GM18517 (cell line): Measurements from ENCODE around the gene COX19.
"Not testable (repeated sequence)": the region's sequence is repeated elsewhere in the genome, so short reads cannot be mapped to it uniquely, and the experiment has no call there.

Experiments used
- ATAC-seq: cut with Tn5 transposase; IDR thresholded peaks from one replicate; pipeline ENCODE4 v1.9.1; 2021; ENCODE audit warnings: mild to moderate bottlenecking, moderate library complexity; ENCODE audit not compliant: unreplicated experiment

Gene COX19

DNA sequence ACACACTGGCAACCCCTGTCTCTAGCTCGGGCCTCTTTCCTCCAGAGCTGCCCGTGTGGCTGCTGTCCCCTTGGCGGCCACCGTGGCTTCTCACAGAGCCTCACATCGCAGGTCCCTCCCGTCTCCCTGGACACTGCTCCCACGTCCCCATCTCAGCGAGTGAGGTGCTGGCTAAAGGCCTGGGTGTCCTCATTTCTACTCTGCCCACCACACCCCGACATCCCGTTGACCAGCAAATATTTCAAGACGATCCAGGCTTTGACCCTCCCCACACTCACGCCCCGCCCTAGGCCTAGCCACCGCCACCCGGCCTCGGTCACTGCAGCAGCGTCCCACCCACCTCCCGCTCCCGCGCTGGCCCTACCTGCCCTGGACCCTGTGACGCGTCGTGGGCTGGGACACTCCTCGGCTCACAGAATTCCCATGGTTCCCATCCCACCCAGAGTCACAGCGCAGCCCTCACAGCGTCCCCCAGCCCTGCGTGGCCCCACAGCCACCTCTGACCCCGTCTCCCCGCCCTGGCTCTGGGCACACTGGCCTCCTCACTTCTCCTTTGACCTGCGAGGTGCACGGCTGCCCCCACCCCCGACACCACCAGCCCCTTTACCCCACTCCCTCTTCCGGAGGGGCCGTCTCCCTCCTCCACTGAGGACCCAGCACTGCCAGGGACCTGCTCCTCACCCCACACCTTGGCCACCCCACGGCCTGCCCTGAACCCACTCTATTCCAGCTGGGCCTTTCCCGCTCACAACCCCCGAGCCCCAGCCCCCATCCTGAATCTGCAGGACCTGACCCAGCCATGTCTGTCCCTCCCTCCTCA, 27.7 kb downstream of the COX19 start:
- no peak for ATAC-seq

- ATAC-seq: no peak
Measured at GRCh38 chr7:946256-946996, 28.9 kb downstream of the COX19 start.

DNA sequence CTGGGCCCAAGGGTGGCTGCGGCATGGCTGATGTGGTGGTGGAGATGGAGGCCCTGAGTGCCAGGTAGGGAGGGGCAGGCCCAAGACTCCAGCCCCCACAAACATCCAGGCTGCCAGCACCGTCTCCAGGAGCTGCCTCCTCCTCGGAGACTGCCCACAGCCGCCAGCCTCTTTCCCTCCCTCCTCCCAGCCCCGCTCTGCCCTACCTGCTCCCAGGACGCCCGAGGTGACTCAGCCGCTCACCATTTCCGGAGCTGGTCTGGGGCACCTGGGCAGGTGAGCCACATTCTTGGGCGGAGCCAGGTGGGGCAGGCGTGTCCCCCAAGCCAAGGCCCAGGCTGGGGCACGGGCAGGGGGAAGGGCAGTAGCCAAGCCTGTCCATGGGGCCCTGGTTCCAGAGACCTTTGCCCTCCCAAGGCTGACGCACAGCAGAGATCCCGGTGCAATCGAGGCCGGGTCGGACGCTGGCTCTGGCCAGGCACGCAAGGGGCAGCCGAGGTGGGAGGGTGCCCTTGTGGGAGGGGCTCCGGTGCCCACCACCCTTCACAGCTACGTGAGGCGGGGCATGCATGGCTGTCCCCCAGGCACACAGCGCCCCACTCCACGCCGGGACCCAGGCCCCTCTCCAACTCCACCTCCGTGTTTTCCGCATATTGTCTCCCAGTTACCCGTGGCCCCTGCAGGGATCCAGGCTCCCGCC, 29.6 kb downstream of the COX19 start:
- ATAC-seq: no peak

DNA sequence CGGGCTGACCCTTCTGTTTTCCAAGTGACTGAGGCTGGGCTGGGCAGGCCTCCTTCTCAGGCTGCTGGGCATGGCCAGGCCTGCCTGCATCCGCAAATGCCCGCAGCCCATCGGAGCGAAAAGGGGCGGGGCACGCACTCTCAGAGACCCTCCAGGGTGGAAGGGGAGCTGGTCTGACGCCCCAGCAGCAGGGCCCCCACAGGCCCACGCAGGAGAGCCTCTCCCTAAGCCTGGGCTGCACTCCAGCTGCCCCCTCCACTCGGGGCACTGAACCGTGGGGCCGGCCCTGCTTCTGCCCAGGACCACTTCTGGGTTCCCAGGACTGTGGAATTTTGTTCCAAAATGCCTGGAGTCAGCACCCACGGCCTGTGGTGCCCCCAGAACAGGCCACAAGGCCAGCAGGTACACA, 30.2 kb downstream of the COX19 start:
- no peak for ATAC-seq

- ATAC-seq: no peak
Measured at GRCh38 chr7:944744-945143, 30.6 kb downstream of the COX19 start.

DNA sequence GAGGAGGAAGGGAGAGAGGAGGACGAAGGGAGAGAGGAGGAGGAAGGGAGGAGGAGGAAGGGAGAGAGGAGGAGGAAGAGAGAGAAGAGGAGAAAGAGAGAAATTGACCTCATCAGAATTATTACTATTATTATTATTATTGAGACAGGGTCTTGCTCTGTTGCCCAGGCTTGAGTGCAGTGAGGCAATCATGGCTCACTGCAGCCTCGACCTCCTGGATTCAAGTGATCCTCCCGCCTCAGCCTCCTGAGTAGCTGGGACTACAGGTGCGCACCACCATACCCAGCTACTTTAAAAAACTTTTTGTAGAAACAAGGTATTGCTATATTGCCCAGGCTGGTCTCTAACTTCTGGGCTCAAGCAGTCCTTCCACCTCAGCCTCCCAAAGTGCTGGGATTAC, 31.6 kb downstream of the COX19 start:
- not testable (repeated sequence) for ATAC-seq

DNA sequence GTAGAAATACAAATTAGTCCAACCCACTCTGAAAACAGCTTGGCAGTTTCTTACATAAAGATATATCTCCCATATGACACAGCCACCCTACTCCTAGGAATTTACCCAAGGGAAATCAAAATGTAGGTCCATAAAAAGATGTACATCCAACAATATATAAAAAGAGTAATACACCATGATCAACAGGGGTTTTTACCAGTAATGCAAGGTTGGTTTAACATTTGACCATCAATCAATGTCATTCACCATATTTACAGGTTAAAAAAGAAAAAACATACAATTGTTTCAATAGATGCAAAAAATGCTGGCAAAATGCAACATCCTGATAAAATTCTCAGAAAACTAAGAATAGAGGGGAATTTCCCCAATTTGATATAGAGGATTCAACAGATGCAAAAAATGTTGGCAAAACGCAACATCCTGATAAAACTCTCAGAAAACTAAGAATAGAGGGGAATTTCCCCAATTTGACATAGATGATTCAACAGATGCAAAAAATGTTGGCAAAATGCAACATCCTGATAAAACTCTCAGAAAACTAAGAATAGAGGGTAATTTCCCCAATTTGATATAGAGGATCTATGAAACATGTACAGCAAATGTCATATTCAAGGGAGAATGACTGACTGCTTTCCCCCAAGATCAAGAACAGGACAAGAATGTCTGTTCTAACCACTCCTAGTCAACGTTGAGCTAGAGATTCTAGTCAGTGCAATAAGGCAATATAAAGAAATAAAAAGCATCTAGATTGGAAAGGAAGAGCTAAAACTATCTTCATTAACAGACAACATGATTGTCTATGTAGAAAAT, 34.5 kb downstream of the COX19 start:
- ATAC-seq: no peak

GRCh38 chr7:939843-940242, 35.5 kb downstream of the COX19 start:
- no peak for ATAC-seq

- ATAC-seq: no peak
Measured at GRCh38 chr7:938546-939185, 36.7 kb downstream of the COX19 start.

DNA sequence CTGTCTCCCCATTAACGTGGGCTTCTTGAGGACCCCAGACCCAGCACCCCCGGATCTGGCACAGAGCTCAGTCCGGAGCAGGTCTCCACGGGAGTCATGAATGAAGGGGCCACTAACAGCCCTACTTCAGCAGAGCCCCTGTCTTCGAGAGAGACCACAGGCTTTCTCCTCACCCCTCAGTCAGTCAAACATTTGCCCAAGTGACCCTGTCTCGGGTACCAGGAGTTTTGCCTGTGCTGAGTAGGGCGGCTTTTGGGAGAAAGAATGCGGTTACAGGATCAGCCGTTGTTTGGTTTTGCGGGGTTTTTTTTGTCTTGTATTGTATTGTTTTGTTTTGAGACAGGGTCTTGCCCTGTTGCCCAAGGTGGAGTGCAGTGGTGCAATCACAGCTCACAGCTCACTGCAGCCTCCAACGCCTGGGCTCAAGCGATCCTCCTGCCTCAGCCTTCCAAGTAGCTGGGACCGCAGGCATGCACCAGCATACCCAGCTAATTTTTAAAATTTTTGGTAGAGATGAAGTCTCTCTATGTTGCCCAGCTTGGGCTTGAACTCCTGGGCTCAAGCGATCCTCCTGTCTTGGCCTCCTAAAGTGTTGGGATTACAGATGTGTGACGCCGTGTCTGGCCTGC, 37.4 kb downstream of the COX19 start:
- ATAC-seq: no peak

- ATAC-seq: peak; percentile 82
Measured at GRCh38 chr7:936386-937054, 38.8 kb downstream of the COX19 start.

DNA sequence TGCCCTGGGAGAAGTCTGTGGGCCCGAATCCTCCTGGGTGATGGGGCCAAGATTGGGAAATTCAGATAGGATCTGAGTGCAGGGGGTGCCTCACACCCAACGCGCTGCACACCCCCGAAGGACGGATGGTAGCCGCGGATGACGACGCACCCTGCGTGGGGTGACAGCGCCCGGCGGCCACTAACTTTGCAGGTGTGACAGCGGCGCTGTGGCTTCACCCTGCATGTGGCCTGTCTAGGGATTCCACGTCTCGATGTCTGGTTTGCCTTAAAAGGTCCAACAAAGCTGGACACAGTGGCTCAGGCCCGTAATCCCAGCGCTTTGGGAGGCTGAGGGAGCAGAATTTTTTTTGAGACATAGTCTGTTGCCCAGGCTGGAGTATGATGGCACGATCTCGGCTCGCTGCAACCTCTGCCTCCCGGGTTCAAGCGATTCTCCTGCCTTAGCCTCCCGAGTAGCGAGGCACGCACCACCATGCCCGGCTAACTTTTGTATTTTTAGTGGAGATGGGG, 39.4 kb downstream of the COX19 start:
- ATAC-seq: no peak

- no peak for ATAC-seq
Measured at GRCh38 chr7:935164-935873, 40.0 kb downstream of the COX19 start.

- ATAC-seq: no peak
Measured at GRCh38 chr7:934469-935163, 40.7 kb downstream of the COX19 start.

DNA sequence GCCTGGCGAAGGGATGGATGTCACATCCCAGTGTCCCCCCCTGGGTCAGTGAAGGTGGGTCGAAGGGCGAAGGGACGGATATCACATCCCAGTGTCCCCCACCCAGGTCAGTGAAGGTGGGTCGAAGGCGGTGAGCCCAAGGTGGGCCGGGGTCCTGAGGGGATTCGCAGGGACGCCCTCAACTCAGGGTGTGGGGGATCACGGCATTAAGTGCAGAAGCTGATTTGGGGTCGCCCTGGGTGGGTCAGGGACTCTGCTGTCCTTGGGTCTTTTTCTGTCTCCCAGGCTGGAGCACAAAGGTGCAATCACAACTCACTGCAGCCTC, 42.7 kb downstream of the COX19 start:
- no peak for ATAC-seq

GRCh38 chr7:931871-932650, 43.3 kb downstream of the COX19 start:
- no peak for ATAC-seq
